ENCODE measurements around the gene SDS.
A peak's percentile ranks its signal among the peaks of the same experiment; 100 is the strongest.

The SDS gene

GRCh38 chr12:113400362-113400761 is 3.3 kb downstream of the SDS start:
- no peak for DNase-seq (ENCODE audit: low read depth, low spot score)

- DNase-seq (ENCODE audit: low read depth, low spot score), result no peak
Observed at GRCh38 chr12:113399490-113399889, 4.2 kb downstream of the SDS start.

- DNase-seq (ENCODE audit: low read depth, low spot score), result no peak
Observed at GRCh38 chr12:113398346-113399290, 5.1 kb downstream of the SDS start.

- DNase-seq (ENCODE audit: low read depth, low spot score), result no peak
Observed at GRCh38 chr12:113397497-113398197, 6.0 kb downstream of the SDS start.

GRCh38 chr12:113396828-113397496 is 6.7 kb downstream of the SDS start:
- no peak for DNase-seq (ENCODE audit: low read depth, low spot score)

GRCh38 chr12:113396200-113396599 is 7.5 kb downstream of the SDS start:
- DNase-seq (ENCODE audit: low read depth, low spot score), result no peak

- no peak for DNase-seq (ENCODE audit: low read depth, low spot score)
Observed at GRCh38 chr12:113395119-113395518, 8.6 kb downstream of the SDS start.

- DNase-seq (ENCODE audit: low read depth, low spot score), result no peak
Observed at GRCh38 chr12:113393749-113394148, 9.9 kb downstream of the SDS start.

GRCh38 chr12:113392988-113393579 is 10.6 kb downstream of the SDS start:
- DNase-seq (ENCODE audit: low read depth, low spot score), result peak; percentile 85

GRCh38 chr12:113392520-113392919 is 11.2 kb downstream of the SDS start:
- no peak for DNase-seq (ENCODE audit: low read depth, low spot score)

GRCh38 chr12:113391650-113392337 is 11.9 kb downstream of the SDS start:
- no peak for DNase-seq (ENCODE audit: low read depth, low spot score)

- no peak for DNase-seq (ENCODE audit: low read depth, low spot score)
Observed at GRCh38 chr12:113391145-113391544, 12.5 kb downstream of the SDS start.

GRCh38 chr12:113390064-113391043 is 13.3 kb downstream of the SDS start:
- no peak for DNase-seq (ENCODE audit: low read depth, low spot score)

- no peak for DNase-seq (ENCODE audit: low read depth, low spot score)
Observed at GRCh38 chr12:113388351-113388750, 15.3 kb downstream of the SDS start.

GRCh38 chr12:113387631-113388030 is 16.1 kb downstream of the SDS start:
- no peak for DNase-seq (ENCODE audit: low read depth, low spot score)

- no peak for DNase-seq (ENCODE audit: low read depth, low spot score)
Observed at GRCh38 chr12:113386866-113387566, 16.7 kb downstream of the SDS start.

GRCh38 chr12:113385282-113385882 is 18.3 kb downstream of the SDS start:
- no peak for DNase-seq (ENCODE audit: low read depth, low spot score)

- no peak for DNase-seq (ENCODE audit: low read depth, low spot score)
Observed at GRCh38 chr12:113384778-113385177, 18.9 kb downstream of the SDS start.

- DNase-seq (ENCODE audit: low read depth, low spot score), result no peak
Observed at GRCh38 chr12:113382206-113382605, 21.5 kb downstream of the SDS start.
